ENCODE data around the gene BNIP2.
"Not testable (repeated sequence)": the region's sequence is repeated elsewhere in the genome, so short reads cannot be mapped to it uniquely, and the experiment has no call there.

Gene BNIP2

DNA sequence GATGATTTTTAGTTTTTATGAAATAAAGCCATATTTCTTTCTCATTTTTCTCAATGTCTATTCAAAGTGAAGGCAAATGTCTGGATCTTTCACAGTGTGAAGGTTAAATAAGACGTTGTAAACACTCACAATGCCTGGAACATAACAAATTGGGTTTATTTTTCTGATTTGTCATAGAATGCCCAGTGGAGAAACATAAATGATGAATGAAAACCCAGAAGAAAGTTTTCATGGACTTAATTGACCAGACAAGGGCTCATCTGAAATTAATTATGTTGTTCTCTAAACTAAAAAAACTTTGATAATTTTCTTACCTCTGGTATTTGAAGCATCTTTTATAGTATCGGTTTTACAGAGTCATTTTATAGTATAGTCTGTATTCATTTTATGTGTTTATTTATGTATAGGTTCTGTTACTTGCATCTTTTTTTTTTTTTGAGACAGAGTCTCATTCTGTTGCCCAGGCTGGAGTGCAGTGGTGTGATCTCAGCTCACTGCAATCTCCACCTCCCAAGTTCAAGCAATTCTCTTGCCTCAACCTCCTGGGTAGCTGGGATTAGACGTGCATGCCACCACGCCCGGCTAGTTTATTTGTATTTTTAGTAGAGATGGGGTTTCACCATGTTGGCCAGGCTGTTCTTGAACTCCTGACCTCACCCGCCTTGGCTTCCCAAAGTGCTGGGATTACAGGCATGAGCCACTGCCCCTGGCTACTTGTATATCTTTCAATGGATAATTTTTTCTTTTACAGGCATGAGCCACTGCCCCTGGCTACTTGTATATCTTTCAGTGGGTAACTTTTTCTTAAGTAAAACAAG lies 15.1 kb upstream of the BNIP2 start:
- no peaks in the 10 kb centered on the region for H3K27me3 ChIP-seq (ENCODE audit: insufficient read depth, low read length)
- H3K4me3 ChIP-seq (ENCODE audit: low read length): no peak overlapping the region
- H3K36me3 ChIP-seq (ENCODE audit: insufficient read depth, low read depth, low read length): no peaks in the 10 kb centered on the region
- no peaks in the 10 kb centered on the region for H3K9me3 ChIP-seq (ENCODE audit: insufficient read depth, low read depth, low read length)
- no peak overlapping the region for H3K9ac ChIP-seq (ENCODE audit: low read depth, low read length)
- H3K27ac ChIP-seq (ENCODE audit: low read length): no peak overlapping the region
- H3K4me1 ChIP-seq (ENCODE audit: insufficient read depth, low read length): no peaks in the 10 kb centered on the region

DNA sequence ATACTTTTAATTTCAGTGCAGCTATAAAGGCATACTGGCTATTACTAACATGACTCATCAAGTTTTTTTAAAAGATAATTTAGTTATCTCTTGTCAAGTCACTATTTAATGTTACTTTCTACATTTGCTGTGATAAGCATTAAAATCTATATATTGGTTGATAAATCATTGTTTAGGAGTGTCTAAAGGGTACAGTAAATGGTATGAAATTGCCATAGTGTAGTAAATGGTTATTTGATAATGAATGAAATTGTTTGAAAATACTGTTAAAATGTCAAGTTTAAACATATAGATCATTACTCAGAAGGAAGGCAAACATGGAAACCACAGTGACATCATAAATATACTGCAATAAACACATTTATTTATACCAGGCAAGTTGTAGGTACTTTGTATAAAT lies 13.2 kb upstream of the BNIP2 start:
- Histone ChIP-seq H3K36me3 (ENCODE audit: insufficient read depth, low read depth, low read length) (no peaks in the 10 kb centered on the region), H3K27me3 (ENCODE audit: insufficient read depth, low read length) (no peaks in the 10 kb centered on the region), H3K4me3 (ENCODE audit: low read length) (no peak overlapping the region), H3K27ac (ENCODE audit: low read length) (no peak overlapping the region), H3K9ac (ENCODE audit: low read depth, low read length) (no peak overlapping the region), H3K4me1 (ENCODE audit: insufficient read depth, low read length) (no peaks in the 10 kb centered on the region), H3K9me3 (ENCODE audit: insufficient read depth, low read depth, low read length) (no peaks in the 10 kb centered on the region)

DNA sequence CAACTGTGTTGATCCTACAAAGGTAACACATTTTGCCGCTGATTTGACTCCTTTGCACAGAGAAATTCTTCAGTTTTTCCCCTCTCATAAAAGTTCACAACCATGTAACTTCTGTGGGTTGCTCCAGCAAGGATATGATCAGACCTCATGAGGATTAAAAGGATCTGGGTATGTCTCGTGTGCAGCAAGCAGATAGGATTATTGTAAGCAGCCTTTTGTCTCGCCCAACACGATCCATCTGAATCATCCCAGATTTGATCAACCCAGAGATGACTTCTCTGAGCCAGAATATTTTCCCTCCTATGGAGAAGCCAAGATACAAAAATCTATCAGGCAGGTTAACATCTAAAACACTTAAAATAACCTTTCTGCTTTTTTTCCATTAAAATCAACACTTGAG lies 12.8 kb upstream of the BNIP2 start:
- no peak overlapping the region for H3K9ac ChIP-seq (ENCODE audit: low read depth, low read length)
- no peaks in the 10 kb centered on the region for H3K9me3 ChIP-seq (ENCODE audit: insufficient read depth, low read depth, low read length)
- H3K4me3 ChIP-seq (ENCODE audit: low read length): no peak overlapping the region
- H3K4me1 ChIP-seq (ENCODE audit: insufficient read depth, low read length): no peaks in the 10 kb centered on the region
- no peaks in the 10 kb centered on the region for H3K36me3 ChIP-seq (ENCODE audit: insufficient read depth, low read depth, low read length)
- no peaks in the 10 kb centered on the region for H3K27me3 ChIP-seq (ENCODE audit: insufficient read depth, low read length)
- H3K27ac ChIP-seq (ENCODE audit: low read length): no peak overlapping the region

DNA sequence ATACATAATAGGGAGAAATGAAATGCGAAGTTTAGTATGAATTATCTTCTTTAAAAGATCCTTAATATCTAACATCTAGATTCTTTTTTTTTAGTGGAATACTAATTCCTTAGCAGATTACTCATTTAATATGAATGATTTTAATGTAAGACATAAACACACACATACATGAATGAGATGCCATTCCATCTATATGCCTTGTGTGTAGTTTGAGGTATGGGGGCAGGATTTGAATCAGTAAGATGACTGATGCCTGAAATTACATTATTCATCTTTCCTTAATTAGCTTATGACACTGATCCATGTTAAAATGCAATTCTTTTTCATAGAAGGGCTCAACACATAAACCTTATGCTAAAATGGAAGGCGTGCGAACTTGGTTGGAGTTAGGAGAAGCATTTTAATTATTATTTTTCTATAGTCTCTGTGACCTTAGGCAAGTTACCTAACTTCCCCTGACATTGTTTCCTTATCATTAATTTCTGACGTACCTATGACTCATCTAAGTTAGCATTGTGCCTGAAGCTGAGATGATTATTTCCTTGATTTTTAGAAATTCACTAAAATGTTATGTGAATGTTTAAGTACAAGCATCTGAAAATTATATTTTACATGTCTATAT lies 10.8 kb upstream of the BNIP2 start:
- Histone ChIP-seq H3K9ac (ENCODE audit: low read depth, low read length) (no peak overlapping the region), H3K9me3 (ENCODE audit: insufficient read depth, low read depth, low read length) (no peaks in the 10 kb centered on the region), H3K4me1 (ENCODE audit: insufficient read depth, low read length) (no peaks in the 10 kb centered on the region), H3K4me3 (ENCODE audit: low read length) (no peak overlapping the region), H3K27ac (ENCODE audit: low read length) (no peak overlapping the region), H3K36me3 (ENCODE audit: insufficient read depth, low read depth, low read length) (no peaks in the 10 kb centered on the region), H3K27me3 (ENCODE audit: insufficient read depth, low read length) (no peaks in the 10 kb centered on the region)

DNA sequence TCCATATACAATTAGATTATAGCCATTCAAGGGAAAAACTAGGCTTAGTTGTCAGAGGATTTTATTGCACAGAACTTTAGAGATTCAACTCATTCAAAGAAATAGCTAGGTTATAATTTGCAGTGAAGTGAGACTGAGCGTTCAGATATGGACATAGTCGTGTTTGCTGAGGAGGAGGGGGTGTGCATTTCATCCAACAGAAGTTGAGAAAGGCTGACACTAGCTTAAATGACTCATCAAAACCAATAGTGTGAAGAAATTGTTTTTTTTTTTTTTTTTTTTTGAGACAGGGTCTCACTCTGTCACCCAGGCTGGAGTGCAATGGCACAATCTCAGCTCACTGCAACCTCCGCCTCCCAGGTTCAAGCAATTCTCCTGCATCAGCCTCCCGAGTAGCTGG lies 8.9 kb upstream of the BNIP2 start:
- H3K36me3 ChIP-seq (ENCODE audit: insufficient read depth, low read depth, low read length); H3K4me1 ChIP-seq (ENCODE audit: insufficient read depth, low read length); H3K27me3 ChIP-seq (ENCODE audit: insufficient read depth, low read length); H3K4me3 ChIP-seq (ENCODE audit: low read length); H3K9ac ChIP-seq (ENCODE audit: low read depth, low read length); H3K9me3 ChIP-seq (ENCODE audit: insufficient read depth, low read depth, low read length); H3K27ac ChIP-seq (ENCODE audit: low read length): not testable (repeated sequence)

DNA sequence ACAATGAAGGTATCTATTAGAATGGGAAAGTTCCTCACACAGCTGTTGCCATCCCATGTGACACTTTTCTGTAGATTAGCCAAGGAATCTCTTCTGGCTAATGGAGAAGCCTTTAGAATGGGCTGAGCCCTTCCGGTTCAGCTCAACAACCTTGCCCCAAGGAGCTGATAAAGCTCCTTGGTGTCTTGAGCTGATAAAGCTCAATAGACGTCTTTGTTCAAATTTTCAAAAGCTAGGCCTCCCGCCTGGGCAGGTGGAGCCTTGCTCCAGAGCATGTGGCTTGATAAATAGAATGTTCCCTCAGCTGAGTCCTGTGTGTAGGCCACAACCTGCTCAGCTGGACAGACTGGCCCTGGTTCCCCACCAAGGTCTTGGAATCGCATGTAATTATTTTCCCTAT lies 7.2 kb upstream of the BNIP2 start:
- Histone ChIP-seq H3K36me3 (ENCODE audit: insufficient read depth, low read depth, low read length) (no peaks in the 10 kb centered on the region), H3K4me1 (ENCODE audit: insufficient read depth, low read length) (no peaks in the 10 kb centered on the region), H3K9me3 (ENCODE audit: insufficient read depth, low read depth, low read length) (no peaks in the 10 kb centered on the region), H3K27me3 (ENCODE audit: insufficient read depth, low read length) (peaks cover 5% of the 10 kb centered on the region; the same call in 1 of the 2 replicates), H3K27ac (ENCODE audit: low read length) (no peak overlapping the region), H3K9ac (ENCODE audit: low read depth, low read length) (no peak overlapping the region), H3K4me3 (ENCODE audit: low read length) (no peak overlapping the region)

DNA sequence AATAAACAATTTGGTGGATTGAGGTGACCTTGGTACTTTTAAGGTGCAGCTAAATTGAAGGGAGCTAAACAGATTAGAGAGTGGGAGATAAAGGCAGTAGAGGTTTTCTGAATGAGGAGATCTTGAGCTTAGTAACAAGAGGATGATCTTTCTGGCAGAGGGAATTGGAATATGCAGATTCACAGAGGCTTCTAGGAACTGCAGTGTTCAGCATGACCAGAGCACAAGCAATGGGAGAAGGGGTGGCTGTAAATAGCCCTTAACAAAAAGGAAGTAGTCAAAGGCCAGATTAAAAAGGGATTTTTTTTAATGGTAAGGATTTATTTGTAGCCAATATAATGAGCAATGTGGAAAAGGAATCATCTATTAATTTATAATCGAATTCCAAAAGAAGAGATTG lies 5.7 kb upstream of the BNIP2 start:
- no peak overlapping the region for H3K4me3 ChIP-seq (ENCODE audit: low read length)
- H3K27me3 ChIP-seq (ENCODE audit: insufficient read depth, low read length): peaks cover 16% of the 10 kb centered on the region
- no peaks in the 10 kb centered on the region for H3K4me1 ChIP-seq (ENCODE audit: insufficient read depth, low read length)
- no peaks in the 10 kb centered on the region for H3K9me3 ChIP-seq (ENCODE audit: insufficient read depth, low read depth, low read length)
- H3K9ac ChIP-seq (ENCODE audit: low read depth, low read length): no peak overlapping the region
- H3K27ac ChIP-seq (ENCODE audit: low read length): no peak overlapping the region
- H3K36me3 ChIP-seq (ENCODE audit: insufficient read depth, low read depth, low read length): no peaks in the 10 kb centered on the region

DNA sequence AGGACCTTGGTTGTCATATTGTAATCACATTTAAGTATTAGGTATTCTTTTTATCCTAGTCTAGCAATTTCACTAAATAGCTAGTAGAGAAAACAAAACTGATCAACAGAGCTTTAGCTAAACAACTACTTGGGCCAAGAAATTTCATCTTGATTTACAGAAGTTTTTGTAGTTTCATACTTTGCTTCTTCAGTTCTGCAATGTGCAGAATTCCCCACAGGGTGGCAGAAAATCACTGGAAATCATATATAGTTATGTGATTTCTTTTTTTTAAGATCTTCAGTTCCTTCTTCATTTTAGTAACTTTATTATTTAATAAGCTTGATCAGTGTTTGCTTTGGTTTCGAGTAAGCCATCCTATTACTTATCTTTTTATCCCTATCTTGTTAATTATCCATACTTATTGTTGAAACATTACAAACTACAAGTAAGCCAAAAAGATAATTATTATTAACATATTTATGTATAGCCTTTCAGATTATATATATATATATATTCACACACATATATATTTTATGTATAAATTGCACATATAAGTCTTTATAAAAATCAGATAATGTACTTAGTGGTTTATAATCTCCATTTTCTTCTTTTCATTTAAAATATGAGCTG lies 2.2 kb upstream of the BNIP2 start:
- peaks cover 6% of the 10 kb centered on the region for H3K4me1 ChIP-seq (ENCODE audit: insufficient read depth, low read length)
- peaks cover 16% of the 10 kb centered on the region for H3K27me3 ChIP-seq (ENCODE audit: insufficient read depth, low read length)
- no peaks in the 10 kb centered on the region for H3K9me3 ChIP-seq (ENCODE audit: insufficient read depth, low read depth, low read length)
- no peak overlapping the region for H3K9ac ChIP-seq (ENCODE audit: low read depth, low read length)
- no peak overlapping the region for H3K4me3 ChIP-seq (ENCODE audit: low read length)
- no peak overlapping the region for H3K27ac ChIP-seq (ENCODE audit: low read length)
- H3K36me3 ChIP-seq (ENCODE audit: insufficient read depth, low read depth, low read length): peaks cover 6% of the 10 kb centered on the region

DNA sequence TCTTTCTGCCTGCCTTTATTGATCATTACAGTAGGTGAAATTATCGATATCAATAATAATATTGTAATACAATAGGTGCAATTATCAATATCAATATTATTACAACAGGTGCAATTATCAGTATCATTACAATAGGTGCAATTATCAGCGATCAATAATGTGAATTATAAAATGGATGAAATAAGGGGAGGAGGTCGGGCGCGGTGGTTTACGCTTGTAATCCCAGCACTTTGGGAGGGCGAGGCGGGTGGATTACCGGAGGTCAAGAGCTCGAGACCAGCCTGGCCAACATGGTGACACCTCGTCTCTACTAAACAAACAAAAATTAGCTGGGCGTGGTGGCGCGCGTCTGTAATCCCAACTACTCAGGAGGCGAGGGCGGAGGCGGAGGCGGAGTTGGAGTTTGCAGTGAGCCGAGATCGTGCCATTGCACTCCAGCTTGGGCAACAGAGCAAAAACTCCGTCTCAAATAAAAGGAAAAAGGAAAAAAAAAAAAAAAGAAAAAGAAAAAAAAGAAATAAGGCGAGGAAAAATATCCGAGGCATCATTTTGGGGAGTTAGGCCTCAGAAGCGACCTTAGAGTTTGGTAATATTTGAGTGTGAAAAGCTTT lies 611 bp upstream of the BNIP2 start:
- Histone ChIP-seq H3K36me3 (ENCODE audit: insufficient read depth, low read depth, low read length) (peaks cover 11% of the 10 kb centered on the region), H3K27me3 (ENCODE audit: insufficient read depth, low read length) (peaks cover 16% of the 10 kb centered on the region), H3K9me3 (ENCODE audit: insufficient read depth, low read depth, low read length) (no peaks in the 10 kb centered on the region), H3K4me3 (ENCODE audit: low read length) (peak overlapping the region; percentile 83), H3K9ac (ENCODE audit: low read depth, low read length) (peak overlapping the region; percentile 69; the same call in 1 of the 2 replicates), H3K4me1 (ENCODE audit: insufficient read depth, low read length) (peaks cover 6% of the 10 kb centered on the region), H3K27ac (ENCODE audit: low read length) (no peak overlapping the region)

DNA sequence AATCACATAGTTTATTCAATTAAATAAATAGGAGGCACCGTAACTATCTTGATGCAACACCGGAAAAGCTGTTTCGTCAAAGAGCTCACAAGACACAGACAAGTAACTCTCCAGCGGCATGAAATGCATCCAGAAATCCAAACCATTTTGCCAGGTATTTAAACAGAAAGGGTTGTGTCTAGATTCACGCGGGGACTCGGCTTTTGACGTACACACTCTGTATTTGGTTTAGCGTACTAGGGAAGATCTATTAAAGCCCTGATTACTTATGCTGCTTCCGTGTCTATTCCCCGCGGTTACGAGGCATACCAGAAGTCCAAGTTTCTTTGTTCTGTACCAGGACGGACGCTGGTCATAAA lies 718 bp downstream of the BNIP2 start:
- Histone ChIP-seq H3K36me3 (ENCODE audit: insufficient read depth, low read depth, low read length) (peaks cover 11% of the 10 kb centered on the region), H3K27me3 (ENCODE audit: insufficient read depth, low read length) (peaks cover 16% of the 10 kb centered on the region), H3K27ac (ENCODE audit: low read length) (peak overlapping the region; percentile 92), H3K9ac (ENCODE audit: low read depth, low read length) (peak overlapping the region; percentile 96), H3K4me3 (ENCODE audit: low read length) (peak overlapping the region; percentile 83), H3K9me3 (ENCODE audit: insufficient read depth, low read depth, low read length) (no peaks in the 10 kb centered on the region), H3K4me1 (ENCODE audit: insufficient read depth, low read length) (peaks cover 6% of the 10 kb centered on the region)

DNA sequence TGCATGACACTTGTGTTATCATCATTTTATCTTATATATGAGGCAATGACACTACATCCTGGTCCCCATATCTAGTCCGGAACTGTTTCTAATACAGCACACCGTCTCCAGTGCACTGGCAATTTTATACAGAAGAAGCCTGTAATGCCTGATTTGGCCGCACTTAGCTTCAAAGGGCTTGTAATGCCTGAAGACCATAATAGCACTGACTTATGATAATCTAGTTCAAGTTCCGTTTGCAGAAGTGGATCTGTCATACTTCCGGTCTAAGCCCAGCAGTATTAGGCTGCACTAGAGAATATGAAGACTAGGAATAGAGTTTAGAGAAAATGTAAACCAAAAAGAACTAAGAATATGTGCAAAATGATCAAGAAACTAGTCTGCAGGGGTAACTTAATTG lies 1.3 kb downstream of the BNIP2 start:
- no peak overlapping the region for H3K27ac ChIP-seq (ENCODE audit: low read length)
- peaks cover 12% of the 10 kb centered on the region for H3K27me3 ChIP-seq (ENCODE audit: insufficient read depth, low read length)
- peak overlapping the region; percentile 96 for H3K9ac ChIP-seq (ENCODE audit: low read depth, low read length)
- H3K4me3 ChIP-seq (ENCODE audit: low read length): peak overlapping the region; percentile 83
- no peaks in the 10 kb centered on the region for H3K9me3 ChIP-seq (ENCODE audit: insufficient read depth, low read depth, low read length)
- peaks cover 6% of the 10 kb centered on the region for H3K4me1 ChIP-seq (ENCODE audit: insufficient read depth, low read length)
- H3K36me3 ChIP-seq (ENCODE audit: insufficient read depth, low read depth, low read length): peaks cover 11% of the 10 kb centered on the region
